ENCODE measurements around the gene TRIM43.
"Not testable (repeated sequence)": the region's sequence is repeated elsewhere in the genome, so short reads cannot be mapped to it uniquely, and the experiment has no call there.

TRIM43 gene

GRCh38 chr2:95591701-95592100, at the start of gene TRIM43:
Gene TRIM43, plus strand, starts transcription at chr2:95592001. Its CDS starts 2,023 bp downstream, at chr2:95594024.
- H3K27me3 ChIP-seq (replicated peaks); DNase-seq; H3K4me3 ChIP-seq (ENCODE audit: low read depth, low read length); H3K27ac ChIP-seq; H3K36me3 ChIP-seq (replicated peaks); in situ Hi-C loops (cut with HindIII; ENCODE audit: low pct_ligation_motif_present, low sequenced_read_pairs): not testable (repeated sequence)

- TF ChIP-seq CTCF (IDR thresholded peaks at IDR 0.05; ENCODE audit: low read depth, low read length, missing control alignments): no peak
- in situ Hi-C loops (cut with HindIII; ENCODE audit: low pct_ligation_motif_present, low sequenced_read_pairs): no loop called here
- DNase-seq: no peak
- Histone ChIP-seq H3K27me3 (replicated peaks) (no peaks in the 10 kb centered on the region), H3K4me3 (ENCODE audit: low read depth, low read length) (no peak overlapping the region), H3K36me3 (replicated peaks) (no peaks in the 10 kb centered on the region), H3K27ac (no peak overlapping the region)
Measured at GRCh38 chr2:95551055-95551568, 40.7 kb upstream of the TRIM43 start.

GRCh38 chr2:95552911-95553310, 38.9 kb upstream of the TRIM43 start:
- TF ChIP-seq CTCF (IDR thresholded peaks at IDR 0.05; ENCODE audit: low read depth, low read length, missing control alignments): no peak
- no peak for DNase-seq
- Histone ChIP-seq H3K27me3 (replicated peaks) (no peaks in the 10 kb centered on the region), H3K36me3 (replicated peaks) (no peaks in the 10 kb centered on the region), H3K4me3 (ENCODE audit: low read depth, low read length) (no peak overlapping the region), H3K27ac (no peak overlapping the region)
- in situ Hi-C loops (cut with HindIII; ENCODE audit: low pct_ligation_motif_present, low sequenced_read_pairs): no loop called here

GRCh38 chr2:95569170-95569569, 22.6 kb upstream of the TRIM43 start:
- TF ChIP-seq CTCF (IDR thresholded peaks at IDR 0.05; ENCODE audit: low read depth, low read length, missing control alignments): no peak
- Histone ChIP-seq H3K27ac (no peak overlapping the region), H3K4me3 (ENCODE audit: low read depth, low read length) (no peak overlapping the region), H3K36me3 (replicated peaks) (no peaks in the 10 kb centered on the region), H3K27me3 (replicated peaks) (peaks cover 5% of the 10 kb centered on the region)
- in situ Hi-C loops (cut with HindIII; ENCODE audit: low pct_ligation_motif_present, low sequenced_read_pairs): no loop called here
- DNase-seq: no peak

- TF ChIP-seq CTCF (IDR thresholded peaks at IDR 0.05; ENCODE audit: low read depth, low read length, missing control alignments): no peak
- H3K4me3 ChIP-seq (ENCODE audit: low read depth, low read length): no peak overlapping the region
- peaks cover 3% of the 10 kb centered on the region for H3K27me3 ChIP-seq (replicated peaks)
- no peak for DNase-seq
- H3K36me3 ChIP-seq (replicated peaks): no peaks in the 10 kb centered on the region
- in situ Hi-C loops (cut with HindIII; ENCODE audit: low pct_ligation_motif_present, low sequenced_read_pairs): no loop called here
- H3K27ac ChIP-seq: no peak overlapping the region
Measured at GRCh38 chr2:95573866-95574265, 17.9 kb upstream of the TRIM43 start.

- DNase-seq: no peak
- H3K36me3 ChIP-seq (replicated peaks): no peaks in the 10 kb centered on the region
- H3K27ac ChIP-seq: no peak overlapping the region
- TF ChIP-seq CTCF (IDR thresholded peaks at IDR 0.05; ENCODE audit: low read depth, low read length, missing control alignments): no peak
- in situ Hi-C loops (cut with HindIII; ENCODE audit: low pct_ligation_motif_present, low sequenced_read_pairs): no loop called here
- peaks cover 3% of the 10 kb centered on the region for H3K27me3 ChIP-seq (replicated peaks)
- H3K4me3 ChIP-seq (ENCODE audit: low read depth, low read length): no peak overlapping the region
Measured at GRCh38 chr2:95574506-95574905, 17.3 kb upstream of the TRIM43 start.

All from brain microvascular endothelial cell (primary cell).